Panc1 (cell line): ENCODE data around the gene IFNAR1. TPM values are rescaled to one million over a fixed set of nuclear protein-coding genes. Genes with fewer than 3 reads are reported as not detected.

Experiments used
- ATAC-seq: fragments of 200-7000 bp; cut with Tn5 transposase; 2 replicates; pipeline ENCODE4 v1.9.1; 2020; ENCODE audit warnings: mild to moderate bottlenecking, moderate library complexity
- BruUV-seq: library from RNA; stranded (reverse); fragments of 400-500 nt; replicated peaks from 2 replicates; lab custom pipeline; 2021; lab: Mats Ljungman, UMichigan
- CTCF ChIA-PET: fragments of 300-600 bp; sonication (Branson Sonifier 250); formaldehyde crosslinking; loops from one replicate; lab custom pipeline; 2022; ENCODE audit warnings: antibody characterized with exemption; lab: Charles Lee
- POLR2A ChIA-PET: fragments of 300-600 bp; sonication (Branson Sonifier 250); formaldehyde crosslinking; loops from one replicate; lab custom pipeline; 2022; ENCODE audit warnings: antibody characterized with exemption; lab: Charles Lee
- DNase-seq: peaks from one replicate; pipeline ENCODE4 v3.0.0-alpha.2; 2010; ENCODE audit warnings: low read depth, low spot score
- H3K27ac ChIP-seq: 2 replicates; pipeline ENCODE4 v1.5.1; 2011; ENCODE audit warnings: mild to moderate bottlenecking, low read length, inconsistent platforms
- H3K27me3 ChIP-seq: fragments of 200-500 bp; sonication (Bioruptor generic); 2 replicates; pipeline ENCODE4 v1.6.0; 2014; ENCODE audit warnings: low read length, inconsistent platforms; ENCODE audit not compliant: control insufficient read depth, insufficient read depth
- H3K36me3 ChIP-seq: fragments of 200-500 bp; sonication (Bioruptor generic); 2 replicates; pipeline ENCODE4 v1.5.1; 2014; ENCODE audit warnings: inconsistent platforms, mild to moderate bottlenecking, low read length, moderate library complexity; ENCODE audit not compliant: control insufficient read depth, insufficient read depth
- H3K4me1 ChIP-seq: 2 replicates; pipeline ENCODE4 v1.5.1; 2011; ENCODE audit warnings: inconsistent platforms, mild to moderate bottlenecking, low read length, moderate library complexity; ENCODE audit not compliant: control insufficient read depth, insufficient read depth
- H3K4me3 ChIP-seq, 2 experiments: 2 replicates each; pipeline ENCODE4 v1.5.1; 2011 to 2012; ENCODE audit warnings: low read depth in 2 of 2, low read length in 2 of 2, mild to moderate bottlenecking in 2 of 2, inconsistent platforms in 1 of 2, moderate library complexity in 1 of 2
- H3K9me3 ChIP-seq: fragments of 200-500 bp; sonication (Bioruptor generic); 2 replicates; pipeline ENCODE4 v1.5.1; 2014; ENCODE audit warnings: low read depth, mild to moderate bottlenecking, inconsistent platforms, low read length, moderate library complexity; ENCODE audit not compliant: control insufficient read depth, insufficient read depth
- POLR2AphosphoS5 ChIP-seq: IDR thresholded peaks from 2 replicates; pipeline ENCODE4 v1.6.1; 2012; ENCODE audit warnings: mild to moderate bottlenecking, low read depth, low read length, moderate library complexity
- REST ChIP-seq, 2 experiments: IDR thresholded peaks; 2 replicates each; pipeline ENCODE4 v1.6.1; 2011 to 2012; ENCODE audit warnings: low read depth in 2 of 2, control low read depth in 1 of 2, low read length in 1 of 2, mild to moderate bottlenecking in 1 of 2, moderate library complexity in 1 of 2; ENCODE audit not compliant: insufficient read depth in 1 of 2
- SIN3A ChIP-seq: IDR thresholded peaks from 2 replicates; pipeline ENCODE4 v1.6.1; 2012; ENCODE audit warnings: low read depth, mild to moderate bottlenecking, low read length, moderate library complexity, borderline replicate concordance; ENCODE audit not compliant: insufficient read depth
- TCF7L2 ChIP-seq: IDR thresholded peaks from 2 replicates; pipeline ENCODE4 v1.6.1; 2011; ENCODE audit warnings: mild to moderate bottlenecking, low read depth, low read length, inconsistent platforms
- in situ Hi-C: cut with HindIII; loops from 2 replicates; pipeline ENCODE4 v1.10.0; 2016; ENCODE audit warnings: low sequenced_read_pairs, low pct_unique_long_range_greater_than_20kb
- intact Hi-C: fragments of 100-400 bp; cut with micrococcal nuclease; formaldehyde crosslinking; loops from one replicate; pipeline ENCODE4 v1.10.0; 2022; ENCODE audit not compliant: unreplicated experiment
- total RNA-seq: library from RNA; stranded (reverse); gene quantifications from one replicate; pipeline ENCODE4 v1.2.1, GENCODE V29; 2021; ENCODE audit not compliant: unreplicated experiment
- TF ChIP-seq, protein P1 (sequence below): fragments of 450-650 bp; IDR thresholded peaks from 2 replicates; pipeline ENCODE4 v1.5.1; 2017; ENCODE audit warnings: mild to moderate bottlenecking

The IFNAR1 gene
- total RNA-seq, 1 experiment from 2014 or later = 23.8 TPM

- Histone ChIP-seq H3K27me3 (no peaks in the 10 kb centered on the region), H3K36me3 (no peaks in the 10 kb centered on the region), H3K9me3 (no peaks in the 10 kb centered on the region), H3K4me3 (no peak overlapping the region), H3K4me1 (no peaks in the 10 kb centered on the region), H3K27ac (no peak overlapping the region)
- in situ Hi-C loops (no loop called here), intact Hi-C loops (no loop called here)
- DNase-seq (no peak), ATAC-seq (no peak)
- CTCF ChIA-PET = no interaction called here
- TF ChIP-seq REST (IDR thresholded peaks at IDR 0.05; ENCODE audit: insufficient read depth in 1 of 2, low read depth in 2 of 2, low read length in 1 of 2) (no peak), POLR2AphosphoS5 (no peak), SIN3A (no peak), TCF7L2 (no peak)
- BruUV-seq = no TSS peak
- POLR2A ChIA-PET = no interaction called here
Measured at GRCh38 chr21:33286600-33287456, 37.9 kb upstream of the IFNAR1 start.

- POLR2A ChIA-PET = no interaction called here
- ATAC-seq = no peak
Measured at GRCh38 chr21:33289199-33289819, 35.5 kb upstream of the IFNAR1 start.

More at GRCh38 chr21:33289199-33289819, 35.5 kb upstream of the IFNAR1 start:
- Histone ChIP-seq H3K36me3 (no peaks in the 10 kb centered on the region), H3K9me3 (no peaks in the 10 kb centered on the region), H3K4me1 (no peaks in the 10 kb centered on the region), H3K27ac (no peak overlapping the region), H3K27me3 (no peaks in the 10 kb centered on the region), H3K4me3 (no peak overlapping the region)
- TF ChIP-seq REST (IDR thresholded peaks at IDR 0.05; ENCODE audit: insufficient read depth in 1 of 2, low read depth in 2 of 2, low read length in 1 of 2) (no peak), POLR2AphosphoS5 (no peak), SIN3A (no peak), TCF7L2 (no peak)
- TF ChIP-seq, protein P1, sequence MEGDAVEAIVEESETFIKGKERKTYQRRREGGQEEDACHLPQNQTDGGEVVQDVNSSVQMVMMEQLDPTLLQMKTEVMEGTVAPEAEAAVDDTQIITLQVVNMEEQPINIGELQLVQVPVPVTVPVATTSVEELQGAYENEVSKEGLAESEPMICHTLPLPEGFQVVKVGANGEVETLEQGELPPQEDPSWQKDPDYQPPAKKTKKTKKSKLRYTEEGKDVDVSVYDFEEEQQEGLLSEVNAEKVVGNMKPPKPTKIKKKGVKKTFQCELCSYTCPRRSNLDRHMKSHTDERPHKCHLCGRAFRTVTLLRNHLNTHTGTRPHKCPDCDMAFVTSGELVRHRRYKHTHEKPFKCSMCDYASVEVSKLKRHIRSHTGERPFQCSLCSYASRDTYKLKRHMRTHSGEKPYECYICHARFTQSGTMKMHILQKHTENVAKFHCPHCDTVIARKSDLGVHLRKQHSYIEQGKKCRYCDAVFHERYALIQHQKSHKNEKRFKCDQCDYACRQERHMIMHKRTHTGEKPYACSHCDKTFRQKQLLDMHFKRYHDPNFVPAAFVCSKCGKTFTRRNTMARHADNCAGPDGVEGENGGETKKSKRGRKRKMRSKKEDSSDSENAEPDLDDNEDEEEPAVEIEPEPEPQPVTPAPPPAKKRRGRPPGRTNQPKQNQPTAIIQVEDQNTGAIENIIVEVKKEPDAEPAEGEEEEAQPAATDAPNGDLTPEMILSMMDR = no peak
- CTCF ChIA-PET = no interaction called here
- no peak for DNase-seq
- no TSS peak for BruUV-seq
- in situ Hi-C loops (no loop called here), intact Hi-C loops (no loop called here)
